ENCODE data around the gene DPP10.

Gene DPP10

GRCh38 chr2:114598329-114598728 is 155.9 kb downstream of the DPP10 start:
- H3K23ac ChIP-seq (ENCODE audit: low read depth, low read length, poor library complexity) = no peak overlapping the region
- no peak overlapping the region for H3K18ac ChIP-seq (ENCODE audit: low read length)
- H2BK120ac ChIP-seq (ENCODE audit: low read depth, low read length) = no peak overlapping the region
- no peaks in the 10 kb centered on the region for H3K36me3 ChIP-seq (replicated peaks in 1 of 2; ENCODE audit: control insufficient read depth in 2 of 2, insufficient read depth in 2 of 2, low read length in 2 of 2)
- H2AFZ ChIP-seq (ENCODE audit: low read length) = no peak overlapping the region
- no peak overlapping the region for H3K9ac ChIP-seq (ENCODE audit: low read depth, low read length, poor library complexity)
- no peak overlapping the region for H3K27ac ChIP-seq (replicated peaks; ENCODE audit: low read length)
- no peak overlapping the region for H2AK5ac ChIP-seq (ENCODE audit: low read depth, low read length)
- no peak overlapping the region for H3K4ac ChIP-seq (ENCODE audit: low read length)
- H3K14ac ChIP-seq (ENCODE audit: low read length) = no peak overlapping the region
- DNase-seq (ENCODE audit: low spot score) = no peak
- H3K79me1 ChIP-seq (ENCODE audit: low read depth, low read length) = no peaks in the 10 kb centered on the region
- H4K8ac ChIP-seq (ENCODE audit: low read depth, low read length) = no peak overlapping the region
- no peak overlapping the region for H3K4me2 ChIP-seq (ENCODE audit: insufficient read depth, low read length, poor library complexity, severe bottlenecking)
- H3K9me3 ChIP-seq (replicated peaks in 1 of 2; ENCODE audit: control insufficient read depth in 2 of 2, insufficient read depth in 1 of 2, low read depth in 1 of 2, low read length in 2 of 2) = no peaks in the 10 kb centered on the region
- H4K91ac ChIP-seq (ENCODE audit: low read depth, low read length, poor library complexity) = no peak overlapping the region
- WGBS, 2 donors (ENCODE audit: extremely low coverage in 2 of 2, insufficient read length in 2 of 2, insufficient replicate concordance in 1 of 2) = no CpG with 5 or more reads among the region's 1 CpG
- H3K4me3 ChIP-seq (ENCODE audit: low read length in 2 of 2) = no peak overlapping the region
- H3K4me1 ChIP-seq (ENCODE audit: control insufficient read depth in 2 of 2, insufficient read depth in 1 of 2, low read depth in 1 of 2, low read length in 2 of 2) = peaks cover 0 to 7% of the 10 kb centered on the region in 2 donors
- no peaks in the 10 kb centered on the region for H3K27me3 ChIP-seq (ENCODE audit: control insufficient read depth in 3 of 3, insufficient read depth in 3 of 3, low read depth in 1 of 3, low read length in 3 of 3)
- no peak overlapping the region for H2BK15ac ChIP-seq (ENCODE audit: low read length)
- H2BK5ac ChIP-seq (ENCODE audit: low read length) = no peak overlapping the region
- no peak overlapping the region for H2BK12ac ChIP-seq (ENCODE audit: low read length)

DNA sequence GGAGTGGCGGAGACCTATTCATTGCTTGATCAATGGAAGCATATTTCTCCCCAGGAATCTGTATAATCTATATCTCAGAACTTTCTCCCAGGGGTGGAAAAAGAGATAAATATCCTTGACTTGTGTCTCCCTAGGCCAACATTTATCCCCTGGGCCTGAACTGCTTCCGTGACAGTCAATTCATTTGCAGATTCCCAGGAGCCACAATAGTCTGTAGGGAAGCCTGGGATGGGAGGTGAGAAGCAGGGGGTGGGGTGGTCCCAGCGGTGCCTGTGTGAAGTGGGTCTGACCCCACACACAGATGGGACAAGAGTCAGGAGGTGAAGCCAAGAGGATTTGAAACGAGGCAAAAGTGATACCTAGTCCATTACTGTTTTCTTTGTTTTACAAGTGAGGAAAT is 166.8 kb downstream of the DPP10 start:
- no peak overlapping the region for H3K9ac ChIP-seq (ENCODE audit: low read depth, low read length, poor library complexity)
- H3K23ac ChIP-seq (ENCODE audit: low read depth, low read length, poor library complexity) = no peak overlapping the region
- H2BK12ac ChIP-seq (ENCODE audit: low read length) = no peak overlapping the region
- no peak overlapping the region for H4K8ac ChIP-seq (ENCODE audit: low read depth, low read length)
- no peak overlapping the region for H3K27ac ChIP-seq (replicated peaks; ENCODE audit: low read length)
- H3K79me1 ChIP-seq (ENCODE audit: low read depth, low read length) = no peaks in the 10 kb centered on the region
- H2AK5ac ChIP-seq (ENCODE audit: low read depth, low read length) = no peak overlapping the region
- no peak overlapping the region for H2BK120ac ChIP-seq (ENCODE audit: low read depth, low read length)
- no peak overlapping the region for H3K4me3 ChIP-seq (ENCODE audit: low read length in 2 of 2)
- no peak overlapping the region for H4K91ac ChIP-seq (ENCODE audit: low read depth, low read length, poor library complexity)
- no peak overlapping the region for H2BK15ac ChIP-seq (ENCODE audit: low read length)
- H3K4me1 ChIP-seq (ENCODE audit: control insufficient read depth in 2 of 2, insufficient read depth in 1 of 2, low read depth in 1 of 2, low read length in 2 of 2) = peaks cover 0 to 5% of the 10 kb centered on the region in 2 donors
- no CpG with 5 or more reads among the region's 4 CpGs for WGBS, 2 donors (ENCODE audit: extremely low coverage in 2 of 2, insufficient read length in 2 of 2, insufficient replicate concordance in 1 of 2)
- H3K18ac ChIP-seq (ENCODE audit: low read length) = no peak overlapping the region
- H2BK5ac ChIP-seq (ENCODE audit: low read length) = no peak overlapping the region
- no peaks in the 10 kb centered on the region for H3K36me3 ChIP-seq (replicated peaks in 1 of 2; ENCODE audit: control insufficient read depth in 2 of 2, insufficient read depth in 2 of 2, low read length in 2 of 2)
- no peak for DNase-seq (ENCODE audit: low spot score)
- no peaks in the 10 kb centered on the region for H3K27me3 ChIP-seq (ENCODE audit: control insufficient read depth in 3 of 3, insufficient read depth in 3 of 3, low read depth in 1 of 3, low read length in 3 of 3)
- H3K14ac ChIP-seq (ENCODE audit: low read length) = no peak overlapping the region
- H3K4me2 ChIP-seq (ENCODE audit: insufficient read depth, low read length, poor library complexity, severe bottlenecking) = no peak overlapping the region
- no peak overlapping the region for H2AFZ ChIP-seq (ENCODE audit: low read length)
- H3K9me3 ChIP-seq (replicated peaks in 1 of 2; ENCODE audit: control insufficient read depth in 2 of 2, insufficient read depth in 1 of 2, low read depth in 1 of 2, low read length in 2 of 2) = no peaks in the 10 kb centered on the region
- no peak overlapping the region for H3K4ac ChIP-seq (ENCODE audit: low read length)

GRCh38 chr2:114609801-114610200 is 167.4 kb downstream of the DPP10 start:
- no peak overlapping the region for H3K23ac ChIP-seq (ENCODE audit: low read depth, low read length, poor library complexity)
- no peak overlapping the region for H3K4me2 ChIP-seq (ENCODE audit: insufficient read depth, low read length, poor library complexity, severe bottlenecking)
- H2BK120ac ChIP-seq (ENCODE audit: low read depth, low read length) = no peak overlapping the region
- H3K27me3 ChIP-seq (ENCODE audit: control insufficient read depth in 3 of 3, insufficient read depth in 3 of 3, low read depth in 1 of 3, low read length in 3 of 3) = no peaks in the 10 kb centered on the region
- no peaks in the 10 kb centered on the region for H3K79me1 ChIP-seq (ENCODE audit: low read depth, low read length)
- no peaks in the 10 kb centered on the region for H3K36me3 ChIP-seq (replicated peaks in 1 of 2; ENCODE audit: control insufficient read depth in 2 of 2, insufficient read depth in 2 of 2, low read length in 2 of 2)
- no peak overlapping the region for H2AFZ ChIP-seq (ENCODE audit: low read length)
- H3K9me3 ChIP-seq (replicated peaks in 1 of 2; ENCODE audit: control insufficient read depth in 2 of 2, insufficient read depth in 1 of 2, low read depth in 1 of 2, low read length in 2 of 2) = no peaks in the 10 kb centered on the region
- H2BK5ac ChIP-seq (ENCODE audit: low read length) = no peak overlapping the region
- no peak for DNase-seq (ENCODE audit: low spot score)
- no peak overlapping the region for H3K4me3 ChIP-seq (ENCODE audit: low read length in 2 of 2)
- H3K27ac ChIP-seq (replicated peaks; ENCODE audit: low read length) = no peak overlapping the region
- no peak overlapping the region for H4K8ac ChIP-seq (ENCODE audit: low read depth, low read length)
- no peak overlapping the region for H2BK12ac ChIP-seq (ENCODE audit: low read length)
- H2AK5ac ChIP-seq (ENCODE audit: low read depth, low read length) = no peak overlapping the region
- H3K9ac ChIP-seq (ENCODE audit: low read depth, low read length, poor library complexity) = no peak overlapping the region
- H4K91ac ChIP-seq (ENCODE audit: low read depth, low read length, poor library complexity) = no peak overlapping the region
- peaks cover 0 to 5% of the 10 kb centered on the region in 2 donors for H3K4me1 ChIP-seq (ENCODE audit: control insufficient read depth in 2 of 2, insufficient read depth in 1 of 2, low read depth in 1 of 2, low read length in 2 of 2)
- no peak overlapping the region for H3K4ac ChIP-seq (ENCODE audit: low read length)
- no peak overlapping the region for H2BK15ac ChIP-seq (ENCODE audit: low read length)
- no peak overlapping the region for H3K14ac ChIP-seq (ENCODE audit: low read length)
- no CpG with 5 or more reads among the region's 8 CpGs for WGBS, 2 donors (ENCODE audit: extremely low coverage in 2 of 2, insufficient read length in 2 of 2, insufficient replicate concordance in 1 of 2)
- no peak overlapping the region for H3K18ac ChIP-seq (ENCODE audit: low read length)

- no CpG with 5 or more reads among the region's 7 CpGs for WGBS, 2 donors (ENCODE audit: extremely low coverage in 2 of 2, insufficient read length in 2 of 2, insufficient replicate concordance in 1 of 2)
- no peak overlapping the region for H2BK15ac ChIP-seq (ENCODE audit: low read length)
- H3K9me3 ChIP-seq (replicated peaks in 1 of 2; ENCODE audit: control insufficient read depth in 2 of 2, insufficient read depth in 1 of 2, low read depth in 1 of 2, low read length in 2 of 2) = no peaks in the 10 kb centered on the region
- no peak for DNase-seq (ENCODE audit: low spot score)
- H2AFZ ChIP-seq (ENCODE audit: low read length) = peak overlapping the region; percentile 31
- no peak overlapping the region for H4K8ac ChIP-seq (ENCODE audit: low read depth, low read length)
- H3K4ac ChIP-seq (ENCODE audit: low read length) = no peak overlapping the region
- H2BK5ac ChIP-seq (ENCODE audit: low read length) = no peak overlapping the region
- H3K27ac ChIP-seq (replicated peaks; ENCODE audit: low read length) = no peak overlapping the region
- no peaks in the 10 kb centered on the region for H3K36me3 ChIP-seq (replicated peaks in 1 of 2; ENCODE audit: control insufficient read depth in 2 of 2, insufficient read depth in 2 of 2, low read length in 2 of 2)
- no peak overlapping the region for H3K14ac ChIP-seq (ENCODE audit: low read length)
- no peaks in the 10 kb centered on the region for H3K27me3 ChIP-seq (ENCODE audit: control insufficient read depth in 3 of 3, insufficient read depth in 3 of 3, low read depth in 1 of 3, low read length in 3 of 3)
- no peak overlapping the region for H2BK120ac ChIP-seq (ENCODE audit: low read depth, low read length)
- no peak overlapping the region for H3K4me2 ChIP-seq (ENCODE audit: insufficient read depth, low read length, poor library complexity, severe bottlenecking)
- H3K4me1 ChIP-seq (ENCODE audit: control insufficient read depth in 2 of 2, insufficient read depth in 1 of 2, low read depth in 1 of 2, low read length in 2 of 2) = peaks cover 0 to 5% of the 10 kb centered on the region in 2 donors
- H3K23ac ChIP-seq (ENCODE audit: low read depth, low read length, poor library complexity) = no peak overlapping the region
- no peak overlapping the region for H3K18ac ChIP-seq (ENCODE audit: low read length)
- no peak overlapping the region for H4K91ac ChIP-seq (ENCODE audit: low read depth, low read length, poor library complexity)
- H3K9ac ChIP-seq (ENCODE audit: low read depth, low read length, poor library complexity) = no peak overlapping the region
- peak overlapping the region in 1 of 2 donors; percentile 6 for H3K4me3 ChIP-seq (ENCODE audit: low read length in 2 of 2)
- H2BK12ac ChIP-seq (ENCODE audit: low read length) = no peak overlapping the region
- no peak overlapping the region for H2AK5ac ChIP-seq (ENCODE audit: low read depth, low read length)
- H3K79me1 ChIP-seq (ENCODE audit: low read depth, low read length) = no peaks in the 10 kb centered on the region
Measured at GRCh38 chr2:114610677-114611076, 168.2 kb downstream of the DPP10 start.
